ENCODE results near the gene ELMOD1.
"Not testable (repeated sequence)": the region's sequence is repeated elsewhere in the genome, so short reads cannot be mapped to it uniquely, and the experiment has no call there.

Gene ELMOD1

DNA sequence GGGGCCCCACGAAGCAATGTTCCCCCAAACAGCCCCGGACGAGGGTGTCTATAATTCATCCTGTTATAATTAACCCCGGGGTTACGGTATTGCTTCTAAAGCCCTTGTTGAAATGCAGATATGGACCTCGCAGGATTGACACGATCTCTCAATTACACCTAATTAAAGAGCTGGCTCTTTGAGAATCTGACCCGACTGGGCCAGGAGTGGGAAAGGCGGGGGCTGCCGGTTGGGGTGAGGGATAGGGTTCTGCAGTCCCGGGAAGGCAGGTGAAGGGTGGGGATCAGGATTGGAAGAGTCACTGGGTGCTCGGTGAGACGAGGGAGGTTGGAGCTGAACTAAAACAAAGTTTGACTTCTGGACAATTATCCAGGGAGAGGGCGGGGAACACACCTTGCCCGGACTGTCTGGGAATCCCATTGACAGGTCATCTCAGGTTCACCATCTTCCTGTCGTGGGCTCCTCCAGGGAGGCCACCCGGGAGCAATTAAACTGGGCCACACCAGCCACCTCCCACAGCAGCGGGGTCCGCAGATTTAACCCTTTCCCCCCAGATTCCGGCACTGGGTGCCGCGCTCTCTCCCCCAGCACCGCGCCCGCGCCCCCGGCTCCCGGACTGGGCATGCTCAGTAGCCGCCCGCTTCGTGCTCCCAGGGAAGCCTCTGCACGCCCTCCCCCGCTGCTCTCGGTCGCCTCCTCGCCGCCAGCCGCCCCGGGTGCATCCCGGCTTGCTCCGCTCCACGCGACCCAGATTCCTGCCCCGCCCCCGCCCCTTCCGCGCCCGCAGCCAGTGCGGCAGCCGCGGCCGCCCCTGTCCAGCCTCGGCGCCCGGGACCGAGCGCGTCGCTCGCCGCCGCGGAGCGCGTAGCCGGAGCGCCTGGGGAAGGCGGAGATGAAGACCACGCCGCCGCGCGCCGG lies at the start of gene ELMOD1:
Gene ELMOD1 (plus strand): TSS at position 688 of the 918 bp plus-strand sequence. CDS start 27,043 bp downstream, outside the sequence.
- no peak for DNase-seq (ENCODE audit: low read depth in 2 of 2)

DNA sequence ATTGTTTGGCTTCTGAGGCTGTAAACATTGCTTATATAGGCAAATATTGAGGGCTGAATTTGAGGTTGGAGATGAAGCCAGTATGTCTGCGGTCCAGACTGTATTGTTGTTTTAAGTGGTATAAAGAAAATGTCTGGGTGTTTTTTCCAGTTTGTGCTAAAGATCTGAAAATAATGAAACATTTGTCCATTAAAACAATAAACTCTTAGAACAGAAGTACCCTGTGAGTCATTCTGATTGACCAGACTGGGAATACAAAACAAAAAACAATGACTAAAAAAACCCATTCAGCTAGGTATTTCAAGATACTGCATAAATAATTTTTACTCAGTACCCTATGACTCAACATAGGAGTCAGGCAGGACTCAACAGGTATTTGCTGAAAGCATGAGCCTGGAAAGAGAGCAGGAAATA lies 45.8 kb upstream of the ELMOD1 start:
- no peak for DNase-seq (ENCODE audit: low read depth in 2 of 2)

DNA sequence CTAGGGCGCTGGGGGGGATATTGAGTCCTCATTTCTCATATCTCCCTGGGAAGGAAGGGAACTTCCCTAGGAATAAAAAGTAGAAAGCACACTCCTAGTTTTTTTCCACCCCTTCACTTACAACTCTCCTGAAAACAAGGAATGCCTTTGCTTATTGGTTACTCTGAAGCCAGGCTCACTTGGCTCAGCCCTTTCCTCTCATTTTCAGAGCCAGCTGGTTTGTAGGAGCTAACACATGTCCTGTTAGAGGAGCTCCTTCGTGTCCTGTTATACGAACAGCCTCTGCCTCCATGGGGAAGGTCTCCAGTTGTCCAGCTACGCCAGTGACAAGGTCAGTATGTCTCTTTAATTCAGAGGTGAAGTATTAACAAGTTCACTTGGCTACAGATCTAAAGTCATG lies 43.0 kb upstream of the ELMOD1 start:
- DNase-seq (ENCODE audit: low read depth in 2 of 2) = no peak

DNA sequence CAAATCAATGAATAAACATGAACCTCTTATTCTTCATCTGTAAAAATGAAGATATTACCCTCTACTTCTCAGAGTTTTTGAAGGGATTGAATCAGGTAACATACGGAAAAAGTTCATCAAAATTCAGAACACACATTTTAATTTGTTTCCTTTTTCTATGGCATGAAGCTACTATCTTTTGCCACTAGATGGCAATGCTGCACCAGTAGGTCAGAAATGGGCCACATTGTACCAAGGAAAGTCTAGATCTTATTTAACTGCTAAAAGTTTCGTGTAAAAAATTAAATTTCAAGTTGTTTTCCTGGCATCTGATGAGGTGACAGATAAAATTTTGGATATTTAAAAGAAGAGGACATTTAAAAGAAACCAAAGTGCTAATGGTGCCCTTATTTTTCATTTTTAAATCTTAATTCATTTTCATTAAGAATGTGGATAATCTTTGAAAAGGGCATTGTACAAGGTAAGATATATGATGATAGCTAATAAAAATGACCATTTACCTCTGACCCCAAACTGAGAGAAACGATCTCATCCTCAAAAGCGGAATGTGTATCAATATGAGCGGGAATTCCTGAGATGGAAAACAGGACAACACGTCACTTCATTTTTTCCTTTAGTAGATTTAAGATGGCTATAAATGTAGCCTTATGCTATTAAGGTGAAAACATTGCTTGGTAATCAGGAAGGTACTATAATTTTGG lies 41.5 kb upstream of the ELMOD1 start:
- DNase-seq (ENCODE audit: low read depth in 2 of 2) = no peak

DNA sequence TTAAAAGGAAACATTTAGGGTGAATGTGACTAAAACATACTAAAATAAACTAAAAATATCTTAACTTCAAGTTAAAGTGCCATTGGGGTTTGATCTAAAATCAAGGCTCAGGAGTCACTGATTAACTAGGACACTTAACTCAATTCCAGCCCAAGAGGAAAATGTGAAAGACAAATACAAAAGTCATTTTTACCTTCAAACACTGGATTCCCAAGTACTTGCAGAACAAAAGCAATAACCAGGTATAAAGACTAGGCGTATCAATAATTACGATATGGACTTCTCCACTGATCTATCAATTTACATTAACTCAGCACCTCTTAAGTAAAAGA lies 41.0 kb upstream of the ELMOD1 start:
- no peak for DNase-seq (ENCODE audit: low read depth in 2 of 2)

DNA sequence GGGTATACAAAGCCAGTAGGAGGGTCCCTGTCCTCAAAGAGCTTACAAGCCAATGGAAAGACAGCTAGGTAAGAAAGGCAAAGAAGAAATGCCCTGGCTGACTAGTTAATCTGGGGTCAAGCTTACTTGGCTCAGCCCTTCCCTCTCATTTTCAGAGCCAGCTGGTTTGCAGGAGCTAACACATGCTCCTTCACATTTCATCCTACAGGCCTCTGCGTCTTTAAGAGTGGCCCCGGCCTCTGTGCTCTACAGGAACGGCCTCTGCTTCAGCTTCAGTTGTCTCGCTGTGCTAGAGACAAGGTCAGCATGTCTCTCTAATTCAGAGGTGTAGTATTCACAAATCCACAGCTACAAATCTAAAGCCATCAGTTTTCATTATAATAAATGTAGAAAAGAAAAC lies 40.6 kb upstream of the ELMOD1 start:
- DNase-seq (ENCODE audit: low read depth in 2 of 2) = no peak

DNA sequence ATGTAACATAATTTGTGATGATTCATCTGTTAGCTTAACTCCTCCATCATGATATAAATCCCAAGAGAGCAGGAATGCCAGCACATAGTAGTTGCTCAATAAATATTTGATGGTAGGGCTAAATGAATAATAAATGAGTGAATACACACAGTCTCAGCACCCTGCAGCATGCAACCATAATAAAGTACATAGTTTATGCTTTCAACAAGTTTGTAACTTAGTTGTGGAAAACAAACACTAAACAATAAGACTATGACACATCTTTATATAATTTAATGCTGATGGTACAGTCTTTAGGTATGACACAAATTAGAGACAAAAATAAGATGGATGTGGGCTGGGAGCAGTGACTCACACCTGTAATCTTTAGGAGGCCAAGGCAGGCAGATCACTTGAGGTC lies 29.3 kb upstream of the ELMOD1 start:
- DNase-seq (ENCODE audit: low read depth in 2 of 2) = no peak

DNA sequence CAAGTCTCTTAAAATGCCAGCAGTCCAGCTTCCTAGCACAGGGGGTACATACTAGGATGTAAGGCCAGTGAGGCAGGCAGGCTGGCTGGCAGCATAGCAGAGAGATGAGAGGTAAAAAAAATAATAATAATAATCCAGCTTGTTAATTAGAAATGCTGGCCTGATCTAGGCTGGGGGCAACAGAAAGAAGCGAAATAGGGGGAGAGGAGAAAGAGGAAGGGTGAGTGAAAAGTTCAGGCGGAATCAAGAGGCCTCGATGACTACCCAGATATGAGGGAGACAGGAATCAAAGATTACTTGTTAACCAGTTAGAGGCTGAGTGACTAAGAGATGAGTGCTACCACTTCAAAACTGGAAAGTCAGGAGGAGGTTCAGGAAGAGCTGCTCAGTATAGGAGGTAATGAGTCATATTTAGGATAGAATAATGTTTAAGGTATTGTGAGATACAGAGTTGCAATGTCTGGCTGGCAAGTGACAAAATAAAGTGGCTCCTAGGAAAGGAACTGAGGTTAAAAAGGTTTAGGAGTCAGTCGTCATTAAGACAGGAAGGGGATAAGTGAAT lies 28.2 kb upstream of the ELMOD1 start:
- no peak for DNase-seq (ENCODE audit: low read depth in 2 of 2)

DNA sequence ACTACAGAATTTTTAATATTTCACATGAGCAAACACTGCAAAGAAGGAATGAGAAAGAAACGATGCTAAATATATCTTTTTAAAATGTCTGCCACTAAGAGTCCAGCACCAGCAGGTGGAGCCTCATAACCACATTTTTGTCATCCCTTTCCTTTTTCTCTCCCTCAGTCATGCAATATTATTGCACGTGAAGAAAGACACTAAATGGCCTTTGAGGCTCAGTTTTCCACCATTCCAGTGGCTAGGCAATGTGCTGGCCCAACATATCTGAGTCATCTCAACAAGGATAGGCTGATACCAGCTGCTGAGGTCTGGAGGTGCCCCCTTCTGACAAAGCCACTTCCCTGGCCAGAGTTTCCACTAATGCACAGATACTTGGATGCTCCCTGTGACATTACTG lies 27.2 kb upstream of the ELMOD1 start:
- DNase-seq (ENCODE audit: low read depth in 2 of 2) = peak in 1 of 2 donors; percentile 9

DNA sequence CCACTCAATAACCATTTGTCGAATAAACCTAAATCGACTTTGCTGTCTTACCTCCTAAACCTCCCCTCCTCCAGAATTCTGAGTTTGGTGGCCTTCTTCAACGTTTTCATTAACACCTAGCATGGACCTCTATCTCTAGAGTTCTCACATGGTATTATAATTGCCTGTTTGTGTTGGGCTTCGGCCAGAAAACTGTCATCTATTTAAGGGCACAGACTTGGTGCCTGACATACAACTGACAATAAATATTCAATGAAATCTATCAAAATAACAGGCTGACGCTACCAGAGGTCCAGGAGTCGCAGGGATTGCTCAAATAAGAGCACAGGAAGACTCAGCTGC lies 26.1 kb upstream of the ELMOD1 start:
- DNase-seq (ENCODE audit: low read depth in 2 of 2) = no peak

DNA sequence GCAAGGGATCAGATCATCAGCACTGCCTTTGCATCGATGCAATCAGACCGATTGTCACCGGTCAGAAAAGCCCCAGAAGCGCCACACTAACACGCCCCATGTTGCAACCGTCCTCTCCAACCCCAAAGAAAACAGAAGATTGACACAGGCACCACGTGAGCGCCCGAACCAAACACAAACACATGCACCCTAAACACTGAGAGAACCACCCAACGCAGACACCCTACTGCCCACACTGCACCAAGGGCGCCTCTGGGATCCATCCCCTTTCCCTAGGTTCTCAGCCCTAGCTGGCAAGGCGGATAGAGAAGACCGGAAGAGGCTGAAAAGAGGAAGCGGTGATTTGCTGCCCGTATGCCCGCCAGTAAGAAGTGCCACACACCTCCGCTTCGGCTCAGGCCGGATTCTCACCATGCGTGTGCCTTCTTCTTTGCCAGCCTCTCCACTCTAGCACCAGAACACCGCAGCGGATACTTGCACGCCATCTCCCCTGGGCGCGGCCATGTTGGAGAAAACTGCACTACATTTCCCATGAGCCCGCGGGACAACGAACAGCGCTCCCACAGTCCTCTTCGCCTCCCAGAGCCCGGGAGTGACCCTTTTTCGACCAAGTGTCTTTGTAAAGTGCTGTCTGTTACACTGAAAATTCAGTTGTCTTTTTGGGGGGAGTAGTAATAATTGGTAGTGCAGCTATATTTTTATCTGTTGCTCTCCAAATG lies 25.6 kb upstream of the ELMOD1 start, which contains the start of gene ALKBH8:
Gene ALKBH8 (minus strand): TSS at position 517 of the 719 bp plus-strand sequence. CDS start 4,842 bp downstream, outside the sequence.
- DNase-seq (ENCODE audit: low read depth in 2 of 2) = peak; percentile 51 to 54

DNA sequence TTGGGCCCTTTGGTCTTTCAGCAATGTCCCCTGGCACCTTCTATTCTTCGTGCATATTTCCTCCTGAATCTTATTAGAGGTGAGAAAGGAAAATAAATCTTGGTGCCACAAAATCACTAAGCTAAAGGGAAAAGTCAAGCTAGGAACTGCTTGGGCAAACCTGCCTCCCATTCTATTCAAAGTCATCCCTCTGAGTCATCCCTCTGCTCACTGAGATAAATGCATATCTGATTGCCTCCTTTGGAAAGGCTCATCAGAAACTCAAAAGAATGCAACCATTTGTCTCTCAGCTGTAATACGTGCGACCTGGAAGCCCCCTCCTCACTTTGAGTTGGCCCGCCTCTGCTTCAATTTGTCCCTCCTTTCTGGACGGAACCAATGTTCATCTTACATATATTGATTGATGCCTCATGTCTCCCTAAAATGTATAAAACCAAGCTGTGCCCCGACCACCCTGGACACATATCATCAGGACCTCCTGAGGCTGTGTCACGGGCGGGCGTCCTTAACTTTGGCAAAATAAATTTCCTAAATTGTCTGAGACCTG lies 24.9 kb upstream of the ELMOD1 start:
- DNase-seq (ENCODE audit: low read depth in 2 of 2) = not testable (repeated sequence)

DNA sequence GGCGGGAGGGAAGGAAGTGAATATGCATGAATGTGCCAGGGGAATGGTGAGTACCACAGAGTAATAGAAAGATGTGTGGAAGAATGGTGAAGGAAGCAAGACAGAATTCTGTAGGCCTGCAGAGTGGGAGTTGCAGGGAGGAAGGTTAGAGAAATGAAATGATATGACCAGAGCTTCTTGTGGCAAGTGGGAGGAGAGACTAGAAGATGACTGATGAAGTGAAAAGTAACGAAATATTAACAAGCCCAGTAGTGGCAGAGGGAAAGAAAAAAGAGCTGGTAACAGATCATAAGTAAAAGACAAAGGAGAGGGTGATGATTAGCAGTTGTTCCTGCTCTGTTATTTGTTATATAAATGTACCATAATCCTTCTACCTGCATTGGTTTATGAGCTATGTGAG lies 24.4 kb upstream of the ELMOD1 start:
- no peak for DNase-seq (ENCODE audit: low read depth in 2 of 2)

DNA sequence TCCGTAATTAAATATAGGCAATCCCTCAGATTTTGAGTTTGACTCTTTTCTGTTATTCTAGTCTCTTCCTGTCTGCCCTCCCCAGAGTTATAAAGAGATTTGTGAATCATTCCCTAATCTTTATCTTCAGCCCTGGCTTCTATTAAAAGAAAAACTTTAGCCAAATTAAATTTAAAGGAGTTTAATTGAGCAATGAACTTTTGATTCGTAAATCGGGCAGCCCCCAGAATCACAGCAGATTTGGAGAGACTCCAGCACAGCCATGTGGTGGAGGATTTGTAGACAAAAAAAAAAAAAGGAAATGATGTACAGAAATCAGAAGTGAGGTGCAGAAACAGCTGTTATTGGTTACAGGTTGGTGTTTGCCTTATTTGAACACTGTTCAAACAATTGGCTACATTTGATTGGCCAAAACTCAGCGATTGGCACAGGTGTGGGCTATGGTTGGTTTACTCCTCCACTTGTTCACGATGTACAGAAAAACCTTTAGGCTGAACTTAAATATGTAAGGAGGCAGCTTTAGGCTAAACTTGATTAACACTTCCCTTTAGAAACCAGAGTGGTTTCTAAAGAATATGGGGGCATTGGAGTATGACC lies 23.1 kb upstream of the ELMOD1 start:
- no peak for DNase-seq (ENCODE audit: low read depth in 2 of 2)

DNA sequence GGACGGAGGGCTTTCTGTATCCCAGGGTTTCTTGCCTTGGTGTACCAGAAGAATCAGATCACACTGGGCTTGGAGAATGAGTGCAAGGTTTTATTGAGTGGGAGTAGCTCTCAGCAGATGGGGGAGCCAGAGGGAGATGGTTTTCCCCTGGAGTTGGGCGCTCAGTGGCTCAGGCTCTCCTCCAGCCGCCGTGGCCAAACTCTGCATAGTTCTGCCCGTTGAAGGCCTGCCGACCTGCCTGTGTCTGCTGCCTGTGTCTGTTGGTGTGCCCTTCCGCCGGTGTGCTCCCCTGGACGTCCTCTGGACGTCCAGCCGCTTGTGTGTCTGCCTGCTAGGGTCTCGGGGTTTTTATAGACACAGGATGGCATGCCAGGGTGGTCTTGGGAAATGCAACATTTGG lies 20.9 kb upstream of the ELMOD1 start:
- DNase-seq (ENCODE audit: low read depth in 2 of 2) = no peak

DNA sequence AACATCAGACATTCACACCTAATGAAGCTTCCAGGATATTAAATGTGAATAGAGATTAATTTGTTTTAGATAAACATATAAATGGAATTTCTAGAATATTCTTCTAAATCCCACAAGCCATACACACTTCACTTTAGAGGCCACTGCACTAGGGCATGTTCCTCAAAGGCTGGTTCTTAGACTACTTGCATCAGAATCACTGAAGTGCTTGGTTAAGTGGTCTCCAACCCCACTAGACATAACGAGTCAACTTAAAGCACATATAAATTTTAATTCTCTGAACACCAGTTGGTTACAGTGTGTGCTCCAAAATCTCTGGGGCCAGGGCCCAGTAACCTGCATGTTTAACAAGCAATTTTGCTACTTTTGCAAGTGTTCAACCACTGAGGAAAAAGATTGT lies 17.5 kb upstream of the ELMOD1 start:
- no peak for DNase-seq (ENCODE audit: low read depth in 2 of 2)

DNA sequence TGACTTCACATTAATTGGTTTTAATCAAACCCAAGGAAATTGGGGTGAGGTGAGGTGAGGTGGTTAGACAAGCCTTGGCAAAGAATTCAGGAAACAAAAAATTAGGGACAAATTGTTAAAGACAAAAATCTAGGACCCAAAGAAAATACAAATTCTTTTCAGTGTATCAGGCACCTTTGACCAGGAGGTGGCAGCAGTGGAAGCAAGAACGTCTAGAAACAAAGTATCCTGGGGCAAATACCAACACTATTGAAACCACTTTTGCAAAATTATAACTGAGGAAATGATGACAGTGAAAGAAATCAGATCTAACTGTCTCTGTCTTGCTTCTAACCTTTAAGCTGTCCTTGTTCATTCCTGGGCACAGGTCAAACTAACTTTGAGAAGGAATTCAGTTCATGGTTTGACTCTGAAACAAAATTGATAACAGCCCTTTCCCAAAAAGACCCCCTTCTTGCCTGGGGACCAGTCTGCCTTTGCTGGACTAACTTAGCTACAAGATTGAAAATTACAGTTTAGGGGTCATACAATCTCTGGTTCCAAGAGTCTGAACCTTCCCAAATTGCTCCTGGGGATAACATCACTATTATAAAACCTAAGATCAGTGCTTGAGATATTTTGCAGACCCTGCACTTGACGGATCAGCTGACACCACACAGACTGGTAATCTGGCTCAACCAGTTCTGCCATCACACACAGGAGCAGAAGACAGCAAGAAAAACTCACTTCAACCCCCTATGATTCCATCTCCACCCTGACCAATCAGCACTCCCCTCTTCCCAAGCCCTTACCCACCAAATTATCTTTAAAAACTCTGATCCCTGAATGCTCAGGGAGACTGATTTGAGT lies 14.2 kb upstream of the ELMOD1 start:
- peak in 1 of 2 donors; percentile 19 for DNase-seq (ENCODE audit: low read depth in 2 of 2)

DNA sequence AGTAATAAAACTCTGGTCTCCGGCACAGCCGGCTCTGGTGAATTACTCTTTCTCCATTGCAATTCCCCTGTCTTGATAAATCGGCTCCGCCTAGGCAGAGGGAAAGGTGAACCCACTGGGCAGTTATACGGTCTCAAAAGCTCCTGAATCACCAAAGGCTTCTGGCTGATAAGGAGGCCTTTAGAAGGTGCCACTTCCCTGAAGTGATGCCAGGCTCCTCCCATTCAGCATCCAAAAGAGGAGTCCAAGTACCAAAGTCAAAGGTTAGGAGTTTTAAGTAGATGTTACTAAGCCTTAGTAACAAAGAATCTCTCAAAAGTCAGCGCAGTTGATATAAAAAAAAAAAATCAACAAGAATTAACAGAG lies 13.6 kb upstream of the ELMOD1 start:
- DNase-seq (ENCODE audit: low read depth in 2 of 2) = no peak

DNA sequence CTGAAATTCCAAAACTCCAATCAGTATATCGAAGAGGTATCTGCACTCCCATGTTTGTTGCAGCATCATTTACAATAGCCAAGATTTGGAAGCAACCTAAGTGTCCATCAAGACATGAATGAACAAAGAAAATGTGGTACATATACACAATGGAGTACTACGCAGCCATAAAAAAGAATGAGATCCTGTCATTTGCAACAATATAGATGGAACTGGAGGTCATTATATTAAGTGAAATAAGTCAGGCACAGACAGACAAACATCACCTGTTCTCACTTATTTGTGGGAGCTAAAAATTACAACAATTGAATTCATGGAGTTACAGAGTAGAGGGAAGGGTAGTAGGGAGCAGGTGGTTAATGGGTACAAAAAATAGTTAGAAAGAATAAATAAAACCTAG lies 11.8 kb upstream of the ELMOD1 start:
- DNase-seq (ENCODE audit: low read depth in 2 of 2) = not testable (repeated sequence)

DNA sequence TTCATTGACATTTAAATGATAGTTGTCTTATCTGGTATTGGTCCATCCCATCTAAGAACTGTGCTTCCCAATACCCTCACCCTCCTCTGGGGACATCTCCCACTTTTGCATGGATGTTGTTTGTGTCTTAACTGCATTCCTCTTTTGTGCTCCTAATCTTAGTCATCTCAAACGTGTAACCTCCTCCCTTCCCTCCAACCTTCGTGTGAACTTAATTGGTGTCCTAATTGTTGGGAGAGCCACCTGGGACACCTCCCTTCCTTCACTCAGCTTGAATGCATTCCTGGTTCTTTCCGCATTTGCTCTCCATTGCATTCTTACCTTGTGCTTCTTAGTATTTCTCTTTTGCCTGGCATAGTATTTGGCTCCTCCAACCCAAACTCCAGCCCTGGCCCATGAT lies 9.8 kb upstream of the ELMOD1 start:
- DNase-seq (ENCODE audit: low read depth in 2 of 2) = no peak

Measured in activated CD8-positive, alpha-beta memory T cell treated with anti-CD3 and anti-CD28 coated beads for 4 hours (primary cell).